HS-27A (cell line): ENCODE data around the gene GNAT1.
"Not testable (repeated sequence)": the region's sequence is repeated elsewhere in the genome, so short reads cannot be mapped to it uniquely, and the experiment has no call there.

Experiments
- DNase-seq: peaks from one replicate; pipeline ENCODE4 v3.0.0-alpha.2; 2012; ENCODE audit warnings: low read depth, missing footprints

The GNAT1 gene

DNA sequence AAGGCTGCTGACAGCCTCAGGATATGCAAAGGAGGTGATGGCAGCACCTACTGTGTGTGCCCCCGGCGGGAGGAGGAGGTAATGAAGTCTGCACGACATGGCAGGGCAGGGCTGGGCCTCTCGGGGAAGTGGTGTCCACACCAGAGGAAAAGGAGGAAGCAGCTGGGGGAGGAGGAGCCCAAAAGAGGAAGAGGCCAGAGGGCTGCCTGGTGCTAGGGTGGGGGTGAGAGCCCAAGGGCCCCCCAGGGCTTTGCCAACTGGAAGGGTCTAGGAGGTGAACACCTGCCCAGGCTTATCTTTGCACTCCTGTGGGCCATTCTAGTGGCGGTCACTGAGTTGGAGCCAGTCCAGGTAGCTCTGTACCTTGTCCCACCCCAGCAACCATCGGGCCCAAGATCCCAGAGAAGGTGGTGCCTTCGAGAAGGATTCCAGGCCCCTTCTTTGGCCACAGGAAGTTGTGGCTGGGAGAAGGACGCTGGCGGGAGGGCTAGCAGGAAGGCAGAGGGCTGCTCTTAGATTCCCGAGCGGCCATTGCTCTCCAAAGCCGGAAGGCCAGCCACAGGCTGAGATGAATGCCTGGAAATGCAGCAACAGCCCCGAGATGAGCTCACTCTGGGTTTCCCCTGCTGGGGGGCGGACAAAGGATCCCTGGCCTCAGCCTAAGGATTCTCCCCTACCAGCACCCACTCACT lies 51.6 kb downstream of the GNAT1 start:
- no peak for DNase-seq

DNA sequence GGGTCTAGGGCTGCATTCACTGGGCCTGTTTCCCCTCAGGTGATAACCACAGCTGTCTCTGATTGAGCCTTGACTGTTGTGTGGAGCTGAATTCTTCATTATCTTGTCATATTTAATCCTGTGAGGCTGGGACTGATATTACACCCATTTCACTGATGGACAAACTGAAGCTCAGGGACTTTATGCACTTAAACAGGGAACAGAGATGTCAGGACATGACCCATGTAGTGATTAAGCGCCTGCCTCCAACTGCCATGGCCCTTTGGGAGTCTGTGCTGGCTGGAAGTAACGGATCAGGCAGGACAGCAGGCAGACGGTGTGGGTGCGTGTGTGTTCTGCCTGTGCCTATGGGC lies 52.1 kb downstream of the GNAT1 start:
- DNase-seq, result no peak

DNA sequence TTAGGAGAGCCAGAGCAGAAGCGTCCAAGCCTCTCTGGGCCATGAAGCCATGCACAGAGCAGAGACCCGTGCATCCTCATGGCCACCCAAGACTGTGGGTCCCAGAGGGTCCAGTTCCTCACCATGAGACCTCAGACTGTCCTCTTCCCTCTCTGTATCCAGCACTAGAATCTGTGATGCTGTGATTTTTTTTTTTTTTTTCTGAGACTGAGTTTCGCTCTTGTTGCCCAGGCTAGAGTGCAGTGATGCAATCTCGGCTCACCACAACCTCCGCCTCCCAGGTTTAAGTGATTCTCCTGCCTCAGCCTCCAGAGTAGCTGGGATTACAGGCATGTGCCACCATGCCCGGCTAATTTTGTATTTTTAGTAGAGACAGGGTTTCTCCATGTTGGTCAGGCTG lies 53.4 kb downstream of the GNAT1 start:
- DNase-seq, result not testable (repeated sequence)

DNA sequence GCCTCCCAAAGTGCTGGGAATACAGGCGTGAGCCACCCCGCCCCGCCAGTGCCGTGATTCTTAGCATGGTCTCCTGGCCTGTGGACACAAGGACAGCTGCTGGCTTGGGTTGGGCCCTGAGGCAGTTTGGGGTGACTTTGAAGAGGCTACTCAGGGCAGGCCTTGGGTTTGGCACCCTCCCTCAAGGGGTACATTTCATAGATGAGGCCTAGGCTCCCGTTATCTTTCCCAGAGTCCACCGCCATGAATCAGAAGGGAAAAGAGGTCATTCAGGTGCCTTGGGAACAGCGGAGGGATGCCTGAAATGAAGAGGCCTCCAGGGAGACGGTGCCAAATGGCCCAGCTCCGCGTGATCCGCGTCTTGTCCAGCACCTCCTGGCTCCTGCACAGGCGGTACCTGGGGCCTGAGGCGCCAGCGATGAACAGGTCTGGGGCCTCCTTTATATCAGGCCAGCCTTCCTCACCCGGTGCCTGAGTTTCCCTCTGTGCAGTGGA lies 53.9 kb downstream of the GNAT1 start:
- DNase-seq, result no peak

DNA sequence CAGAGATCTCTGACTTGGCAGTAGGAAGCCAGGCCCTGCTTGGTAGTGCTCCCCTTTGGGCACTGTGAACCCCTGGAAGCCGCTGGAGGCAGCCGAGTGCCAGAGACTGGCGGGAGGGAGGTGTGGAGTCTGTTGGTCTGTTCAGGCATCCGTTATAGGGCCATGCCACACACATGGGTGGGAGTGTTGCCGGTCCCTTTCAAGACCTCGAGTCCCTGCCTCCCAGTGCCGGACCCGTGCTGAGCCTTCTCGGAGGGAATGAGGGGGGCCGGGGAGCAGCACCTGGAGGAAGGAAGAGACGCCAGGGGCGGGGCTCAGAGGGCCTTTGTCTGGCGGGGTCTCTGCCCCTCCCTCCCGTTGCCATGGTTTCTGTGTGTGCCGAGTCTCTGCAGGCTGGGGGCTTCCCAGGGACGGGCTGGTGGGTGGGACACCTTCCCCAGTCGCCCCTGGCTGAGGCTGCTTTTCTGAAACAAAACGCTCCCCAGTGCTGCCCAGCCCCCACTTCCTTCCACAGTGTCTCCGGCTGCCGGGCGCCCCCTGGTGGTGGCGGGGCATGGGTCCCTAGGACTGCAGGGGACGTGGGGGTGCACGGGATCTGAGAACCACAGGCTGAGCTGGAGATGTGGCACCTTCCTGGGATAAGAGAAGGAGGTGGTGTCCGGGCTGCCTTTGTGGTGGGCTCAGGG lies 54.6 kb downstream of the GNAT1 start:
- no peak for DNase-seq

DNA sequence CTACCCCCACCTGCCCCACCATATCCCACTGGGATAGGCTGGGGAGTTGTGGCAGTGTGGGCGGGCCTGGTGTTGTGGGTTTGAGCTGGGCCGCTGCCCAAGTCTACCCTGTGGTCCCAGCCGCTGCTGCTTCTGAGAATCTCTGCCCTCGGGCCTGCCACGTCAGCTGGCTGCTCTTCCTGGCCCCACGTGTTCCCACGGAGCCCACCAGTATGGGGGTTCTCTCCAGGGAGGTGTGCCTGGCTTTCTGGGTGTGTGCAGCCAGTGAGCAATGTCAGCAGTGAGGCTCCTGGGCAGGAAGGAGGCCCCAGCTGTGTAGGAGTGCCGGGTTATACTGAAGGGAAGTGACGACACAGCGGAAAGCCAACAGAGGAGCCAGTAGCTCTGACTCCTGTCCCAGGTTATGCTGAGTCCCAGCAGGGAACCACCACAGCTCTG lies 55.1 kb downstream of the GNAT1 start:
- no peak for DNase-seq
